ENCODE data around the gene JUP. TPM values are rescaled to one million over a fixed set of nuclear protein-coding genes. Genes with fewer than 3 reads are reported as not detected.

JUP gene
- total and polyA plus RNA-seq, 9 donors: 7.0 to 153 (median 52.6) TPM

DNA sequence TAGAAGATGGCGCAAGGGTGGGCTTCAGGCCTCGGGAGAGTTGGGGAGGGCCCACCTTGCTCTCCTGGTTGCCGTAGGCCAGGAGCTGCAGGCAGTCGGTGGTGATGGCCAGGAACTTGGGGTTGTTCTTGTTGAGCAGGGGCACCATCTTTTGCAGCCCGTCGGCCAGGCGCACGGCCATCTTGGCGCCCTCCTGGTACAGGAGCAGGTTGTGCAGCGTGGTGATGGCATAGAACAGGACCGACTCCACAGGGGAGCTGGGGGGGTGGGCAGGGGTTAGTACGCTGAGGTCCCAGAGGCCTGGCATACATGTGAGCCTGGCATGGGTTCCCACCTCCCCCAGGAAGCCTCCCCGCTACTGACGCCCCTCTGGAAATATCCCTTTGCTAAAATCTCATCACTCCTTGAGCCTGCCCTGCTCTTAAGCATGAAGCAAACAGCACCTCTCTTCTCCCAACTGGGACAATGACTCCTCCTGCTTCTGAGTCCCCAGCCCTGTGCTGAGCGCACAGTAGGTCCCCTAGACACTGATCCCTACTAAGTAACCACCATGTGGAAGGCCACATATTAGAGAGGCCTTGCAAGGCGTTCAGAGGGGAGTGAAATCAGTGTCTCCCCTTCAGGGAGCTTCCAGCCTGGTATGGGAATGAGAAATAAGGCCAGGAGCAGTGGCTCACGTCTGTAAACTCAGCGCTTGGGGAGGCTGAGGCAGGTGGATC, 19.0 kb downstream of the JUP start:
- Histone ChIP-seq H3K27me3 (no peaks in the 10 kb centered on the region), H3K4me1 (ENCODE audit: insufficient read depth) (no peaks in the 10 kb centered on the region), H3K36me3 (peaks cover 2% of the 10 kb centered on the region), H3K27ac (no peak overlapping the region), H3K9me3 (no peaks in the 10 kb centered on the region), H3K4me3 (no peak overlapping the region)
- WGBS, 3 donors: 92 to 95% (median 95%) methylated on average over 17 to 18 of the region's 18 CpGs
- intact Hi-C loops (cut with DNase I): no loop called here
- no peak for TF ChIP-seq POLR2A (IDR thresholded peaks at IDR 0.05)
- DNase-seq: no peak

DNA sequence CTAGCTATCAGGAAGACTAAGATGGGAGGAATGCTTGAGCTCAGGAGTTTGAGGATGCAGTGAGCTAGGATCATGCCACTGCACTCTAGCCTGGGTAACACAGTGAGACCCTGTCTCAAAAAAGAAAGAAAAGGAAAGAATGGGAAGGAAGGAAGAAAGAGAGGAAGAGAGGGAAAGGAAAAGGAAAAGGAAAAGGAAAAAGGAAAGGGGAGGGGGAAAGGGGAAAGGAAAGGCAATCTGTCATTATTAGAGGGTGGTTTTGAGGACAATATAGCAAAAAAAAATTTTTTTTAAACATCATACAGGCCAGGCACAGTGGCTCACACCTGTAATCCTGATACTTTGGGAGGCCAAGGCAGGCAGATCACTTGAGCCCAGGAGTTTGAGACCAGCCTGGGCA, 20.4 kb downstream of the JUP start:
- H3K27ac ChIP-seq: no peak overlapping the region
- DNase-seq: no peak
- H3K27me3 ChIP-seq: no peaks in the 10 kb centered on the region
- H3K9me3 ChIP-seq: no peaks in the 10 kb centered on the region
- intact Hi-C loops (cut with DNase I): no loop called here
- no peak overlapping the region for H3K4me3 ChIP-seq
- no peaks in the 10 kb centered on the region for H3K4me1 ChIP-seq (ENCODE audit: insufficient read depth)
- peaks cover 2% of the 10 kb centered on the region for H3K36me3 ChIP-seq
- no peak for TF ChIP-seq POLR2A (IDR thresholded peaks at IDR 0.05)
- TF ChIP-seq EP300 (IDR thresholded peaks at IDR 0.05): no peak
- TF ChIP-seq, protein P1, sequence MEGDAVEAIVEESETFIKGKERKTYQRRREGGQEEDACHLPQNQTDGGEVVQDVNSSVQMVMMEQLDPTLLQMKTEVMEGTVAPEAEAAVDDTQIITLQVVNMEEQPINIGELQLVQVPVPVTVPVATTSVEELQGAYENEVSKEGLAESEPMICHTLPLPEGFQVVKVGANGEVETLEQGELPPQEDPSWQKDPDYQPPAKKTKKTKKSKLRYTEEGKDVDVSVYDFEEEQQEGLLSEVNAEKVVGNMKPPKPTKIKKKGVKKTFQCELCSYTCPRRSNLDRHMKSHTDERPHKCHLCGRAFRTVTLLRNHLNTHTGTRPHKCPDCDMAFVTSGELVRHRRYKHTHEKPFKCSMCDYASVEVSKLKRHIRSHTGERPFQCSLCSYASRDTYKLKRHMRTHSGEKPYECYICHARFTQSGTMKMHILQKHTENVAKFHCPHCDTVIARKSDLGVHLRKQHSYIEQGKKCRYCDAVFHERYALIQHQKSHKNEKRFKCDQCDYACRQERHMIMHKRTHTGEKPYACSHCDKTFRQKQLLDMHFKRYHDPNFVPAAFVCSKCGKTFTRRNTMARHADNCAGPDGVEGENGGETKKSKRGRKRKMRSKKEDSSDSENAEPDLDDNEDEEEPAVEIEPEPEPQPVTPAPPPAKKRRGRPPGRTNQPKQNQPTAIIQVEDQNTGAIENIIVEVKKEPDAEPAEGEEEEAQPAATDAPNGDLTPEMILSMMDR (IDR thresholded peaks at IDR 0.05): no peak

DNA sequence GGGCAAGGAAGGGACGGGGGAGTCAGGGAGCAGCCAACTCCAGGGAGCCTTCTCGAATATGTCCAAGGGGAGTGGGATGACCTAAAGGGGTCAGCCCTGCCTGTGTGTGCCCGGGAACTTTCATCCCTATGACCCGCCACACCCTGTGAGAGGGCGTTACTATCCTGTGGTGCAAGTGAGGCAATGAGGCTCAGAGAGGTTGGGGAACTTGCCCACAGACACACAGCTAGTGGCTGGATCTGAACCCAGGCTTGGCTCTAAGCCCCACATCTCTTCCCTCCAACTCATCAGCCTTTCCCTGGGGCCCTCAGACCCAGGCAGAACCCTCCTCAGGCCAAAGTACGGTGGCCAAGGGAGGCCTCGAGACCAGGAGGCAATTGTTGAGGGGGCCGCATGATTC, 23.2 kb downstream of the JUP start:
- Histone ChIP-seq H3K4me3 (no peak overlapping the region), H3K36me3 (peaks cover 2% of the 10 kb centered on the region), H3K9me3 (no peaks in the 10 kb centered on the region), H3K27me3 (no peaks in the 10 kb centered on the region), H3K27ac (no peak overlapping the region), H3K4me1 (ENCODE audit: insufficient read depth) (no peaks in the 10 kb centered on the region)
- no peak for TF ChIP-seq POLR2A (IDR thresholded peaks at IDR 0.05)
- TF ChIP-seq, protein P1 (IDR thresholded peaks at IDR 0.05): no peak
- TF ChIP-seq EP300 (IDR thresholded peaks at IDR 0.05): no peak
- 89 to 95% (median 92%) methylated on average over 8 of the region's 8 CpGs for WGBS, 3 donors
- no peak for DNase-seq
- intact Hi-C loops (cut with DNase I): no loop called here

DNA sequence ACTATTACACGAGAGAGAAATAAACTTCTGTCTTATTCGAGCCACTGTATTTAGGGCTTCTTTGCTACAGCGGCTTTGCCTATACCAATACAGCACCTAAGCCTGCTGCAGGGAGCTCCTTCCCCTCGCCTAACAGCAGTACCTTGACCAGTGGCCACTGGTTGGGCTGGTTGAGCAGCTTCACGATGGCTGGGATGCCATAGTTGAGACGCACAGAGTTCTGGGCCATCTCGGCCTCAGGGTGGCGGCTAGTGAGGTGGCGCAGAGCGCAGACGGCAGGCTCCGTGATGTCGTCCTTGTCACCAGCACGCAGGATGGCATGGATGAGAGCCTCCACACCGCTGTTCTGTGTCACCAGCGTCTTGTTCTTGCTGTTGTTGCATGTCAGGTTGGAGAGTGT, 23.7 kb downstream of the JUP start:
- intact Hi-C loops (cut with DNase I): no loop called here

DNA sequence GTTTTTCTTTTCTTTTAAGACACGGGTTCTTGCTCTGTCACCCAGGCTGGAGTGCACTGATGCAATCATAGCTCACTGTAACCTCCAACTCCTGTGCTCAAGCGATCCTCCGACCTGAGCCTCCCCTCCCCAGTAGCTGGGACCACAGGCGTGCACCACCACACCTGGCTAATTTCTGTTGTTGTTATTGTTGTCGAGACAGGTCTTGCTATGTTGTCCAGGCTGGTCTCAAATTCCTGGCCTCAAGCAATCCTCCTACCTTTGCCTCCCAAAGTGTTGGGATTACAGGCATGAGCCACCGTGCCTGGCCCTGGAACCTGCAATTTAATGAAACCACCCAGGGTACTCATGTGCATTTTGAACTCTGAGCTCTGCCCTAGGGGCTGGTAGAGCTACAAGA, 24.1 kb downstream of the JUP start:
- H3K36me3 ChIP-seq: peaks cover 5% of the 10 kb centered on the region

More for the DNA sequence above, 23.7 kb downstream of the JUP start:
- no peak overlapping the region for H3K4me3 ChIP-seq
- H3K9me3 ChIP-seq: no peaks in the 10 kb centered on the region
- peaks cover 2% of the 10 kb centered on the region for H3K36me3 ChIP-seq
- 95 to 96% (median 96%) methylated on average over 16 of the region's 16 CpGs for WGBS, 3 donors
- no peak for DNase-seq
- no peaks in the 10 kb centered on the region for H3K4me1 ChIP-seq (ENCODE audit: insufficient read depth)
- TF ChIP-seq EP300 (IDR thresholded peaks at IDR 0.05) (no peak), POLR2A (IDR thresholded peaks at IDR 0.05) (no peak)
- TF ChIP-seq, protein P1 (IDR thresholded peaks at IDR 0.05): no peak
- no peaks in the 10 kb centered on the region for H3K27me3 ChIP-seq
- H3K27ac ChIP-seq: no peak overlapping the region

More for the DNA sequence above, 24.1 kb downstream of the JUP start:
- intact Hi-C loops (cut with DNase I): no loop called here
- H3K27ac ChIP-seq: no peak overlapping the region
- H3K9me3 ChIP-seq: no peaks in the 10 kb centered on the region
- no peak overlapping the region for H3K4me3 ChIP-seq
- no peaks in the 10 kb centered on the region for H3K4me1 ChIP-seq (ENCODE audit: insufficient read depth)
- no peak for TF ChIP-seq POLR2A (IDR thresholded peaks at IDR 0.05)
- TF ChIP-seq EP300 (IDR thresholded peaks at IDR 0.05): no peak
- TF ChIP-seq, protein P1 (IDR thresholded peaks at IDR 0.05): no peak
- WGBS, 3 donors: 74 to 96% (median 86%) methylated on average over 6 of the region's 6 CpGs
- no peaks in the 10 kb centered on the region for H3K27me3 ChIP-seq
- DNase-seq: no peak
